ENCODE measurements around the gene NPAS4.

NPAS4 gene

DNA sequence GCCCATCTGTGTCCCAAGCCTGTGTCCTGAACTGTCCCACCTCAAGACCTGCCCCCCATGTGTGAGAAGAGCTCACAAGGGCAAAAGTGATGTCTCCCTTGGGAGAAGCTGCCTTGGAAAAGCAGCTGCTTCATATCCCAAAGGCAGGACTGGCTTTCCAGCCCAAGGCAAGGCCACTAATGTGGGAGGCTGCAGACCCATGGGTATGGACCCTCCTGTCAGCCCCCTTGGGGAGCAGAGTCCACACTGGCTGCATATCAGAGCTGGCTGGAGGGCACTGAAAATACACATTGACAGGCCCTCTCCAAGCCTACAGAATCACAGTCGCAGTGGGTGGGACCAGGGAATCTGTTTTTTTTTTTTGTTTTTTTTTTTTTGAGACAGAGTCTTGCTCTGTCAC, 48.6 kb downstream of the NPAS4 start:
- Histone ChIP-seq H3K4me1 (ENCODE audit: insufficient read depth, low read length) (peaks cover 14% of the 10 kb centered on the region), H3K27ac (ENCODE audit: low read depth, low read length) (peak overlapping the region; percentile 13; the same call in 1 of the 2 replicates), H3K9me3 (ENCODE audit: insufficient read depth, low read depth, low read length) (no peaks in the 10 kb centered on the region), H3K9ac (ENCODE audit: low read depth, low read length) (no peak overlapping the region), H3K4me3 (ENCODE audit: low read length) (no peak overlapping the region), H3K36me3 (ENCODE audit: insufficient read depth, low read length) (peaks cover 19% of the 10 kb centered on the region; the same call in 1 of the 2 replicates), H3K27me3 (ENCODE audit: insufficient read depth, low read length) (no peaks in the 10 kb centered on the region)
- WGBS = 88% methylated on average over 1 of the region's 1 CpG

DNA sequence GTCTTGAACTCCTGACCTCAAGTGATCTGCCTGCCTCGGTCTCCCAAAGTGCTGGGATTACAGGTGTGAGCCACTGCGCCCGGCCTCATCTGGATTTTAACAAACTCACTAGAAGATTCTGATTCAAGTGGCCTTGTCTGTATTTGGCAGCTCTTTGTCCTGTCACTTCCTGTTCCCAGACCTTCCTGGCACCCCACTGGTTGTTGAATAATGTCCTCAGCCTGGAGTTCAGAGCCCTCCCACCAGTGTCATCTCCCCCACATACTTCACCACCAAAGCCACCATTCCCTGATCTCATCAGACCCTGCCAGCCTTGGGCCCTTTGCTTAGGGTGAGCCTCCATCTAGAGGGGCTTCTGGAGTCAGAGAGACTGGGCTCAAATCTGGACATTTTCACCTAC, 49.2 kb downstream of the NPAS4 start:
- H3K4me3 ChIP-seq (ENCODE audit: low read length) = no peak overlapping the region
- no peak overlapping the region for H3K9ac ChIP-seq (ENCODE audit: low read depth, low read length)
- no peaks in the 10 kb centered on the region for H3K27me3 ChIP-seq (ENCODE audit: insufficient read depth, low read length)
- H3K27ac ChIP-seq (ENCODE audit: low read depth, low read length) = peak overlapping the region; percentile 30; the same call in 1 of the 2 replicates
- H3K4me1 ChIP-seq (ENCODE audit: insufficient read depth, low read length) = peaks cover 13% of the 10 kb centered on the region
- H3K36me3 ChIP-seq (ENCODE audit: insufficient read depth, low read length) = peaks cover 19% of the 10 kb centered on the region; the same call in 1 of the 2 replicates
- H3K9me3 ChIP-seq (ENCODE audit: insufficient read depth, low read depth, low read length) = no peaks in the 10 kb centered on the region
- 65% methylated on average over 3 of the region's 3 CpGs for WGBS

DNA sequence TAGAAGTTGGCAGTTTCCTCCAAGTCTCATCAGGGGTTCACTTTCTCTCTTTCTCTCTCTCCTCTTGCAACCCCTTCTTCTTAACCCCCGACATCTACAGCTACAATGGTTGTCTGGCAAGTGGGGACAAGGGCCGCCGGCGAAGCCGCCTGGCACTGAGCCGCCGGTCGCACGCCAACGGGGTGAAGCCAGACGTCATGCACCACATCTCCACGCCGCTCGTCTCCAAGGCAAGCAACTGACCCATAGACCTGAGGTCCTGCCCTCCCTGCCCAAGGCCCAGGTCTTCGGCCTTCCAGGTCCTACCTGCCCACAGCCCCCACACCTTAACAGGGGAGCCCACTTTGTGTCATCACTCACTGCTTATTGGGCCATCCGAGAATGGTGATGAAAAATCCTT, 50.3 kb downstream of the NPAS4 start:
- Histone ChIP-seq H3K9ac (ENCODE audit: low read depth, low read length) (no peak overlapping the region), H3K27me3 (ENCODE audit: insufficient read depth, low read length) (no peaks in the 10 kb centered on the region), H3K4me1 (ENCODE audit: insufficient read depth, low read length) (peaks cover 6% of the 10 kb centered on the region; the same call in 1 of the 2 replicates), H3K9me3 (ENCODE audit: insufficient read depth, low read depth, low read length) (no peaks in the 10 kb centered on the region), H3K4me3 (ENCODE audit: low read length) (no peak overlapping the region), H3K36me3 (ENCODE audit: insufficient read depth, low read length) (peaks cover 19% of the 10 kb centered on the region; the same call in 1 of the 2 replicates), H3K27ac (ENCODE audit: low read depth, low read length) (no peak overlapping the region)
- whole genome bisulfite sequencing = 97% methylated on average over 16 of the region's 16 CpGs

DNA sequence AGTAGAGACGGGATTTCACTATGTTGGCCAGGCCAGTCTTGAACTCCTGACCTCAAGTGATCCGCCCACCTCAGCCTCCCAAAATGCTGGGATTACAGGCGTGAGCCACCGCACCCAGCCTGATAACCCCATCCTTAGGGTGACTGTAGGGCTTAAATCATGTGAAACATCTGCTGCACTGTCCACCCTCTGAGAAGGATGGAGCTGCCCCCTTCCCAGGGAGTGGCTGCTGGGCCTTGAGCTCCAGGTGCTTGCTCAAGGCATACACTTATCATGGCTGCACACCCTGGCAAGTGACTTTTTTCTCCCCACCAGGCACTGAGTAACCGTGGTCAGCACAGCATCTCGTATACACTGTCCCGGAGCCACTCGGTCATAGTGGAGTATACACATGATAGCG, 51.2 kb downstream of the NPAS4 start:
- H3K36me3 ChIP-seq (ENCODE audit: insufficient read depth, low read length) = peaks cover 19% of the 10 kb centered on the region; the same call in 1 of the 2 replicates
- WGBS = 93% methylated on average over 9 of the region's 9 CpGs
- no peaks in the 10 kb centered on the region for H3K27me3 ChIP-seq (ENCODE audit: insufficient read depth, low read length)
- H3K27ac ChIP-seq (ENCODE audit: low read depth, low read length) = no peak overlapping the region
- no peak overlapping the region for H3K4me3 ChIP-seq (ENCODE audit: low read length)
- H3K9ac ChIP-seq (ENCODE audit: low read depth, low read length) = no peak overlapping the region
- H3K9me3 ChIP-seq (ENCODE audit: insufficient read depth, low read depth, low read length) = no peaks in the 10 kb centered on the region
- peaks cover 9% of the 10 kb centered on the region; the same call in 1 of the 2 replicates for H3K4me1 ChIP-seq (ENCODE audit: insufficient read depth, low read length)

DNA sequence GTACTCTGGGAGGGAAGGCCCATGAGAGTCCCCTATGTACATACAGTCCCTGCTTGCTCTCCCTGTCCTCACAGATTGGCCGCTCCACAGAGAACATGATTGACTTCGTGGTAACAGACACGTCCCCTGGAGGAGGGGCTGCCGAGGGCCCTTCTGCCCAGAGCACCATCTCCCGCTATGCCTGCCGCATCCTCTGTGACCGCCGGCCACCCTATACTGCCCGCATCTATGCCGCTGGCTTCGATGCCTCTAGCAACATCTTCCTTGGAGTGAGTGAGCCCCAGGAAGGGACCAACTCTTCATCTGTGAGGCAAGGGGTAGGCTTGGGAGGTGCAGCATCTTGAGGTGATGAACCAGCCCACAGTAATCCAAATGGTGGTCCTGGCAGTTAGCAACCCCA, 52.3 kb downstream of the NPAS4 start:
- no peak overlapping the region for H3K9ac ChIP-seq (ENCODE audit: low read depth, low read length)
- H3K27me3 ChIP-seq (ENCODE audit: insufficient read depth, low read length) = no peaks in the 10 kb centered on the region
- H3K36me3 ChIP-seq (ENCODE audit: insufficient read depth, low read length) = peaks cover 19% of the 10 kb centered on the region; the same call in 1 of the 2 replicates
- peaks cover 6% of the 10 kb centered on the region; the same call in 1 of the 2 replicates for H3K4me1 ChIP-seq (ENCODE audit: insufficient read depth, low read length)
- WGBS = 93% methylated on average over 11 of the region's 11 CpGs
- H3K4me3 ChIP-seq (ENCODE audit: low read length) = no peak overlapping the region
- H3K9me3 ChIP-seq (ENCODE audit: insufficient read depth, low read depth, low read length) = no peaks in the 10 kb centered on the region
- no peak overlapping the region for H3K27ac ChIP-seq (ENCODE audit: low read depth, low read length)

DNA sequence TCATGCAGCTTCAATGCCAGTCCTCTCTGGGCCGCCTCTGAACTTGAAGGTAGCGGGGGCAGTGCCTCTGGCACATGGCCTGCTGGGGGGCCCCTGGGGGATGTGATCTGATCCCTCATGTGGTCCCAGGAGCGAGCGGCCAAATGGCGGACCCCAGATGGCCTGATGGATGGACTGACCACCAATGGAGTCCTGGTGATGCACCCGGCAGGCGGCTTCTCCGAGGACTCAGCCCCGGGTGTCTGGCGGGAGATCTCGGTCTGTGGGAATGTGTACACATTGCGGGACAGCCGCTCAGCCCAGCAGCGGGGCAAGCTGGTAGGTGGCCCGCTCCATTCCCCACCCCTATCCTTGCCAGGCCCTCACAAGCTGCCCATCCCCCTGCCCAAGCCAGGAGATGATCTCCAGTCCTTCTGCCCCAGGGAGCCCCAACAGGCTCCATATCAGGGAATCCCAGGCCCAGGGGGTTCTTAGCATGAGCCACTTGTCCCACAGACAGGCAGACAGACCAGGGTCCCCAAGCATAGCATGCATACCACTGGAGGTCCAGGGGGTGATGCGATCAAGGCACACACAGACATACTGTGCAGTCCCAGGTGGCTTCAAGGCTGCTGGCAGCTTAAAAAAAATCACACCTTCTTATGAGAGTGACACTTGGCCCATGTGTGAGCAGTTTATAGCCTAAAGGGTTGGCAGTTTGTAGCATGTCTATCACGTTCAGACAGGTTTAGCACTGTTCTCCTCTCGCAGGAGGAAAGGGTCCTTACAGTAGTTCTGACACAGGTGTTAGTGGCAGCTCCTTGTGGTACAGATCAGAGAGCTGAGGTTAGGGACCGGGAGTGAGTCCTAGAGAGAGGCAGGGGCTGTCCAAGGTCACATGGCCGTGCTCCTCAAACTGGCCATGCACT, 53.0 kb downstream of the NPAS4 start:
- Histone ChIP-seq H3K36me3 (ENCODE audit: insufficient read depth, low read length) (peaks cover 19% of the 10 kb centered on the region; the same call in 1 of the 2 replicates), H3K9ac (ENCODE audit: low read depth, low read length) (no peak overlapping the region), H3K4me3 (ENCODE audit: low read length) (no peak overlapping the region), H3K9me3 (ENCODE audit: insufficient read depth, low read depth, low read length) (no peaks in the 10 kb centered on the region), H3K27me3 (ENCODE audit: insufficient read depth, low read length) (no peaks in the 10 kb centered on the region), H3K27ac (ENCODE audit: low read depth, low read length) (no peak overlapping the region; the same call in 1 of the 2 replicates), H3K4me1 (ENCODE audit: insufficient read depth, low read length) (peaks cover 6% of the 10 kb centered on the region; the same call in 1 of the 2 replicates)
- 91% methylated on average over 20 of the region's 20 CpGs for WGBS

DNA sequence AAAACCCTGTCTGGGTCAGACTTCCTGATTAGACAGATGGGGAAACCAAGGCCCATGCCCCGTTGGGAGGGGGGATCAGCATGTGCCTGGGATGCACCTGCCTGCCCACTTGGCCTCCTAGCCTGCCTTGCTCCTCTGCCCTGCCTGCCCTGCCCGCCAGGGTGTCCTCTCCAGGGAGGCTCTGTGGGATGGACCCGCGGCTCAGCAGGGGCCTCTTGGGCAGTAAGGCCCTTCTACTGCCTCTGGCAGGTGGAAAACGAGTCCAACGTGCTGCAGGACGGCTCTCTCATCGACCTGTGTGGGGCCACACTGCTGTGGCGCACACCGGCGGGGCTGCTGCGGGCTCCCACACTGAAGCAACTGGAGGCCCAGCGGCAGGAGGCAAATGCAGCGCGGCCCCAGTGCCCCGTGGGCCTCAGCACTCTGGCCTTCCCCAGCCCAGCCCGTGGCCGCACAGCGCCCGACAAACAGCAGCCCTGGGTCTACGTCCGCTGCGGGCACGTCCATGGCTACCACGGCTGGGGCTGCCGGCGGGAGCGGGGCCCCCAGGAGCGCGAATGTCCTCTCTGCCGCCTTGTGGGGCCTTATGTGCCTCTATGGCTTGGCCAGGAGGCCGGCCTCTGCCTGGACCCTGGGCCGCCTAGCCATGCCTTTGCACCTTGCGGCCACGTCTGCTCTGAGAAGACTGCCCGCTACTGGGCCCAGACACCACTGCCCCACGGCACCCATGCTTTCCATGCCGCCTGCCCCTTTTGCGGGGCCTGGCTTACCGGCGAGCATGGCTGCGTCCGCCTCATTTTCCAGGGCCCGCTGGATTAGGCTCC, 54.7 kb downstream of the NPAS4 start:
- H3K36me3 ChIP-seq (ENCODE audit: insufficient read depth, low read length) = peaks cover 18% of the 10 kb centered on the region; the same call in 1 of the 2 replicates
- H3K4me3 ChIP-seq (ENCODE audit: low read length) = no peak overlapping the region
- H3K27me3 ChIP-seq (ENCODE audit: insufficient read depth, low read length) = no peaks in the 10 kb centered on the region
- WGBS = 94% methylated on average over 44 of the region's 44 CpGs
- H3K27ac ChIP-seq (ENCODE audit: low read depth, low read length) = no peak overlapping the region
- no peak overlapping the region for H3K9ac ChIP-seq (ENCODE audit: low read depth, low read length)
- H3K9me3 ChIP-seq (ENCODE audit: insufficient read depth, low read depth, low read length) = no peaks in the 10 kb centered on the region
- H3K4me1 ChIP-seq (ENCODE audit: insufficient read depth, low read length) = peaks cover 3% of the 10 kb centered on the region; the same call in 1 of the 2 replicates

All from HUES64 (cell line).